GM12864 (cell line): Measurements from ENCODE around the gene RNF11.
"Not testable (repeated sequence)": the region's sequence is repeated elsewhere in the genome, so short reads cannot be mapped to it uniquely, and the experiment has no call there.

Experiments used
- DNase-seq: peaks from one replicate; pipeline ENCODE4 v3.0.0-alpha.2; 2011; ENCODE audit warnings: low read depth
- H3K4me3 ChIP-seq: 2 replicates; pipeline ENCODE4 v1.5.1; 2011; ENCODE audit warnings: mild to moderate bottlenecking, low read depth, low read length, control low read depth
- TF ChIP-seq, protein P1 (sequence below): IDR thresholded peaks from 2 replicates; pipeline ENCODE4 v1.5.1; 2011; ENCODE audit warnings: low read depth, mild to moderate bottlenecking, moderate library complexity, low read length, control low read depth, inconsistent platforms; ENCODE audit errors: missing control alignments

Gene RNF11

GRCh38 chr1:51238034-51238403 lies 1.9 kb downstream of the RNF11 start:
- DNase-seq, result no peak
- H3K4me3 ChIP-seq, result peak overlapping the region; percentile 64; the same call in 1 of the 2 replicates
- TF ChIP-seq, protein P1, sequence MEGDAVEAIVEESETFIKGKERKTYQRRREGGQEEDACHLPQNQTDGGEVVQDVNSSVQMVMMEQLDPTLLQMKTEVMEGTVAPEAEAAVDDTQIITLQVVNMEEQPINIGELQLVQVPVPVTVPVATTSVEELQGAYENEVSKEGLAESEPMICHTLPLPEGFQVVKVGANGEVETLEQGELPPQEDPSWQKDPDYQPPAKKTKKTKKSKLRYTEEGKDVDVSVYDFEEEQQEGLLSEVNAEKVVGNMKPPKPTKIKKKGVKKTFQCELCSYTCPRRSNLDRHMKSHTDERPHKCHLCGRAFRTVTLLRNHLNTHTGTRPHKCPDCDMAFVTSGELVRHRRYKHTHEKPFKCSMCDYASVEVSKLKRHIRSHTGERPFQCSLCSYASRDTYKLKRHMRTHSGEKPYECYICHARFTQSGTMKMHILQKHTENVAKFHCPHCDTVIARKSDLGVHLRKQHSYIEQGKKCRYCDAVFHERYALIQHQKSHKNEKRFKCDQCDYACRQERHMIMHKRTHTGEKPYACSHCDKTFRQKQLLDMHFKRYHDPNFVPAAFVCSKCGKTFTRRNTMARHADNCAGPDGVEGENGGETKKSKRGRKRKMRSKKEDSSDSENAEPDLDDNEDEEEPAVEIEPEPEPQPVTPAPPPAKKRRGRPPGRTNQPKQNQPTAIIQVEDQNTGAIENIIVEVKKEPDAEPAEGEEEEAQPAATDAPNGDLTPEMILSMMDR, result no peak

GRCh38 chr1:51240084-51240483 lies 4.0 kb downstream of the RNF11 start:
- no peak overlapping the region for H3K4me3 ChIP-seq
- TF ChIP-seq, protein P1, result no peak
- no peak for DNase-seq

DNA sequence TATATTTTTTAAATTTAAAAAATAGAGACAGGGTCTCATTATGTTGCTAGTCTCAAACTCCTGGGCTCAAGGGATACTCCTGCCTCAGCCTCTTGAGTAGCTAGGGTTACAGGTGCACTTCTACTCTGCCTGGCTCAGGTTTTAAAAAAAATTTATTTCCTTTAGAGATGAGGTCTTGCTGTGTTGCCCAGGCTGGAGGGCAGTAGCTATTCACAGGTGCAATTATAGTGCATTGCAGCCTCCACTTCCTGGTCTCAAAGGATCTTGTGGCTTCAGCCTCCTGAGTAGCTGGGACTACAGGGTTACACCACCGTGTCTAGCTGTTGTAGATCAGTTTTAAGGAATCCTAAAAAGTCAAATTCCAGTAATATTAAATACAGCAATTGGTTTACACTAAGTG lies 5.0 kb downstream of the RNF11 start:
- DNase-seq, result no peak
- TF ChIP-seq, protein P1, result no peak
- H3K4me3 ChIP-seq, result no peak overlapping the region

- DNase-seq, result no peak
- TF ChIP-seq, protein P1, result no peak
- no peak overlapping the region for H3K4me3 ChIP-seq
Measured at GRCh38 chr1:51242546-51242945, 6.5 kb downstream of the RNF11 start.

GRCh38 chr1:51247022-51247421 lies 10.9 kb downstream of the RNF11 start:
- DNase-seq, result peak; percentile 35
- no peak overlapping the region for H3K4me3 ChIP-seq
- TF ChIP-seq, protein P1, result no peak

DNA sequence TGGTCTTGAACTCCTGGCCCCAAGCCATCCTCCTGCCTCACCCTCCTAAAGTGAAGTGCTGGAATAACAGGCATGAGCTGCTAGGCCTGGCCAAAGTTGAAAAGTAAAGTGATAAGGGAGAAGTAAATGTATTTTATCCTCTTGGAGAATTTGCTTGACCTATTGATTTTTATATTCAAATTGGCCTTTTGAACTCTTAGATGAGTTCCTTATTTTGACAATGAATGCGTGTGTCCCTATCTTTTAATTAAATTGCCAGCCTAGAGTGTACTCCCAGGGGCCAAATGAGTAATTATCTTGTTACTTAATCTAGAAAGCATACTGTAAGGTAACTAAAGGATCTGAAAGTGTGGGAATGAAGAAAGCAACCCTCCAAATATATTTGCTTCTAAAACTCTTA lies 11.4 kb downstream of the RNF11 start:
- DNase-seq, result no peak
- no peak overlapping the region for H3K4me3 ChIP-seq
- TF ChIP-seq, protein P1, result no peak

GRCh38 chr1:51249445-51249844 lies 13.4 kb downstream of the RNF11 start:
- DNase-seq, result no peak
- no peak overlapping the region for H3K4me3 ChIP-seq
- TF ChIP-seq, protein P1, result no peak

GRCh38 chr1:51250729-51251128 lies 14.7 kb downstream of the RNF11 start:
- H3K4me3 ChIP-seq, DNase-seq: not testable (repeated sequence)

DNA sequence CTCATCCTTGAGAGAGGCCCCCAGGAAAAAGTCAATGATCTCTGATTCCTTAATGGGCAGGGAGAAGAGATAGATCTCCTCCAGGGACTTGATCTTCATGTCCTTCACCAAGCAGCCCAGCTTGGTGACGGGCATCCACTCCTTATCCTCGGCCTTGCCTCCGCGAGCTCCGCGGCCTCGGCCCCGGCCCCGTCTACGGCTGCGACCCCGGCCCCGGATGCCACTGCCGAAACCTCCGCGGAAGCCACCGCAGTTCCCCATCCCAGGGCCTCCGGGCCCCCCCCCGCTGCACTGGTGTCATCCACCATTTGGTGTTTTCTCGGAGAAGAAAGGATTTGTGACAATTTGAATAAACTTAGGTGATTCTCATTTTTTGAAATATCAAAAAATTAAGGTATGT lies 15.1 kb downstream of the RNF11 start:
- H3K4me3 ChIP-seq, result not testable (repeated sequence)

More for the DNA sequence above, 15.1 kb downstream of the RNF11 start:
- DNase-seq, result not testable (repeated sequence)
